IPS-NIHi11 (cell line): ENCODE data around the gene MRPL45.

Source experiments
- DNase-seq: peaks from one replicate; pipeline ENCODE4 v3.0.0; 2012; ENCODE audit warnings: mixed read lengths, low spot score

Gene MRPL45

GRCh38 chr17:38349097-38349730 lies 52.2 kb downstream of the MRPL45 start:
- peak; percentile 67 for DNase-seq

GRCh38 chr17:38350035-38350434 lies 53.1 kb downstream of the MRPL45 start:
- no peak for DNase-seq

GRCh38 chr17:38351412-38352222 lies 54.6 kb downstream of the MRPL45 start, which contains the start of gene SOCS7:
Gene SOCS7, plus strand, starts transcription at chr17:38351844. Its CDS starts 209 bp downstream, at chr17:38352053.
- DNase-seq: peak; percentile 95

GRCh38 chr17:38352245-38353085 lies 55.5 kb downstream of the MRPL45 start:
- DNase-seq: peak; percentile 69

- DNase-seq: no peak
These were observed 56.2 kb downstream of the MRPL45 start for GRCh38 chr17:38353086-38353604.

GRCh38 chr17:38353668-38354067 lies 56.7 kb downstream of the MRPL45 start:
- no peak for DNase-seq

DNA sequence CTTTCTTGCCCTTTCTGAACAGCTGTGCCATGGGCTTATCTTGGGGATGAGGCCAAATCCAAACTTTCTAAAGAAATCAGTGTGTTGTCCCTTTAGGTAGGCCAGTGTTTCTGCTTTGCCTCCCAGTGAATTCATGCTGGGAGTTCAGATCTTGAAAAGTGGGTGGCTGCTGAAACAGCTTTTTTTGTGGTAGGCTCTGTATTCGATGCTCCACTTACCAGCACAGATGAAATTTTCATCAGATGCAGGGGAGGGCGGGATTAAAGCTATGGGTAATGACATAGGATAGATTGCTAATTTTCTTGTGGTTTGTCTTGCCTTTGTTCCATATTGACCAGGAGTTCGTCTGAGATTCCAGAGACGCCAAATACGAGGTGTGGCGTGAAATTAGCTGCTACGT lies 57.5 kb downstream of the MRPL45 start:
- no peak for DNase-seq

GRCh38 chr17:38355251-38355650 lies 58.3 kb downstream of the MRPL45 start:
- DNase-seq: no peak

- DNase-seq: no peak
These were observed 60.6 kb downstream of the MRPL45 start for GRCh38 chr17:38357486-38358123.

DNA sequence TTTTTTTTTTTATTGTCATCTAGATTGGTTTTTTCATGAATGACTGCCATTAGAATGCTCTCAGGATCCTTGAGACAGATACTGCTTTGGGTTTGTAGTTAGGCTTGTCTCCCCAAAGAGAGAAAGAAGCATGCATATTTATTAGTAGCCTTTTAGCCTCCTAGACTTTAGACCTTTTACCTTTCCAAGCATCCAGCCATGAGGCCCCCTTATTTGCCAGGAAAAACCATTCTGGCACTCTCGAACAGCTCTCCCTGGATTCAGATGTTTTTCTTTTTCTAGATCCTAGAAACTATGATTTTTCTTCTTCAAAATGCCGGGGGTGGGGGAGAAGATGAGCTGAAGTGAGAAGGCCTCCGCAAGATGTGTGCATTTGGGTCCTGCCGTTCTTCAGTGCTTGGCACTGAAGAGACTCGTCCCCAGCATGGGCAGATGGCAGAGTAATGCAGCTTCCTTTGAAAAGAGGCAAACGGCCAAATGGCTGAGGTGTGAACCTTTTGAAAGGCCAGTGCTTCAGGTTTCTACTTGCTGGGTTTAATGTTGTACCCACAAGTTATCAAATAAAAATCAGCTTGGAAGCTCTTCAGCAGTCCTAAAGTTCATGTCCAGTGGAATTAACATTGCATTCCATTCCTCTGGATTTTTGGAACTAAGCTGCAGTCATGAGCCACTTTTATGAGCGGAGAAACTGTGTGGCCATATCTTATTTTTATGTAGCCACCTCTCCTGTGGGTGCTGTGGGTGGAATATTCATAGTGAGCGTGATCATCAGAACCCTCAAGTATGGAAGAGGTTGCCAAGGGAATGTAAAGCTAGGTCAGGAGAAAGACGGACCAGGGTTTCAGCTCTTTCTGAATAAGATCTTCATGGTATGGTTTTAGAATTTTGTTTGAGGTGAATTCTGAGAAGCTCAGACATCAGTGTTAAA lies 61.9 kb downstream of the MRPL45 start:
- DNase-seq: no peak

DNA sequence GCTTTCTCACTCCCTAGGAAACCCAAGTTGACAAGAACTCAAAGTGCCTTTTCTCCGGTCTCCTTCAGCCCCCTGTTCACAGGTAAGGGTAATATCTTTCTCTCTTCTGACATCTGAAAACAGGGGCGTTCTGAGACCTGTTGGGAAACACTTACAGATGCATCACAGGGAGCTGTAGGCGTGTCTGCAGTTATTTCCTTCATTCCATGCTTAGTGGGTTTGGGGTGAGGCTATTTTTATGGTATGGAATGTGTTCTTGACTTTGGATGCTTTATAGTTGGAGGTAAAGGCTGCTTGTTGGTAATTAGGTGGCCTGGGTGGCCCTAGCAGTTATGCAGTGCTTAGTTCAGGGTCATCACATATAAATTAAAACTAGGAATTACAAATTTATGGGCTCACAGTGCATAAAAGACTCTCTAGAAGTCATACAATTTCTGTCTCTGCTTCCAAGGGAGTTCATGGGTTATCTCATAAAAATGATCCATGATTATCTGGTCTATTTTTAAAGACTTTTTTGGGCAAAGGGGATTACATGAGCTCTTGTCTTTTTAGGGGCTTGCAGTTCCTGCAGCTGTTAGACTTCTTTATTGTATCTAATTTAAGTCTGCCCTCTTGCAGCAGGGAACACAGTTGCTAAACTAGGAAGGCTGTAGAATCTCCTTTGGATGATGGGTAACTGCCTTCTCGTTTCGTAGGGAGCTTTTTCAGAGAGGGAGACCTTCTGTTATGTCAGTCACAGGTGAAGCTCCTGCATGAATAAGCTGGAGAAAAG lies 64.9 kb downstream of the MRPL45 start:
- no peak for DNase-seq

- DNase-seq: no peak
These were observed 66.0 kb downstream of the MRPL45 start for GRCh38 chr17:38363016-38363415.

DNA sequence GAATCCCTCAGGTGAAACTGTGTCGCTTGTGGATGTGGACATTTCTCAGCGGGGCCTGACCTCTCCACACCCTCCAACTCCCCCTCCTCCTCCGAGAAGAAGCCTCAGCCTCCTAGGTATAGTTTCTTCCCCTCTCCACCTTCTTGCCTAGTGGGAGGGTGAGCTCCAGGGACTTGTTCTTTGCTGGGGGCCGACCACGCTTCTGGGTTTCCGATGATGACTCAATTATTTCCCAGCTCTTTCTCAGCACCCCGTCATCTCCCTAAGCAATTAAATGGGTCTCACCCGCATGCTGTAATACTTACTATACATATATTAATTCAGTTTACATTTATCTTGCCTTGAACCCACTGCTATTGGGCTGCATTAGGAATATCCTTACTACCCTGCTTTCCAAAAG lies 67.8 kb downstream of the MRPL45 start:
- no peak for DNase-seq

DNA sequence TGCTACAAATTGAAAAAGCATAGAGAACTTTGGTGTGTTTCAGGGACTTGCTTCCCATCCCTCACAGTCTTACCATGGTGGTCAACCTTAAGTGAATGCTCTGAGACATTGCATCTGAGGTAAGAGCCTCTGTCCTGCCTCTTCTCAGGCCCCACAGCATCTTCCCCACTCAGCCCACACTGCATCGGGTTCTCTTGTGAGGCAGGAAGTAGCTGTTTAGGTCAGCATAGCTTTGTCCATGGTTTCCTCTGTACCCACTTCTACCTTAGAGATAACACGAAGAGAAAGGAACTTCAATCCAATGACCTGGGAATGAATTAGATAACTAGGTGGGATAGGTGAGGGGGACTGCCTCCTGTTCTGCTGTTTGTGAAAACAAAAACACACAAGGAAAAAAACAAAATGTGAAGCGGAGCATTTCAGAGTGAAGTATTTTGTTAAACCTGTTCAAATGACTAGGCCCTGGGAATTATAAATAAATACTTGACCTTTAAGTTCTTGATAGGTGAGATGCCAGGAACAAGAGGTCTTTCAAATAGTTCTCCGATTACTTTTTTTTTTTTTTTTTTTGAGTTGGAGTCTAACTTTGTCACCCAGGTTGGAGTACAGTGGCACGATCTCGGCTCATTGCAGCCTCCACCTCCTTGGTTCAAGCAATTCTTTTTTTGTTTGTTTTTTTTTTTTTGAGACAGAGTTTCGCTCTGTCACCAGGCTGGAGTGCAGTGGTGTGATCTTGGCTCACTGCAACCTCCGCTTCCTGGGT lies 72.3 kb downstream of the MRPL45 start:
- no peak for DNase-seq
